ENCODE measurements around the gene WWP2. TPM values are rescaled to one million over a fixed set of nuclear protein-coding genes. Genes with fewer than 3 reads are reported as not detected.
"Not testable (repeated sequence)": the region's sequence is repeated elsewhere in the genome, so short reads cannot be mapped to it uniquely, and the experiment has no call there.

WWP2 gene
- total and polyA plus RNA-seq, 2 experiments from 2014 or later = 19.9 to 23.1 TPM

GRCh38 chr16:69779724-69780123, 17.6 kb downstream of the WWP2 start:
- peaks cover 40% of the 10 kb centered on the region for H3K79me2 ChIP-seq
- no peaks in the 10 kb centered on the region for H3K27me3 ChIP-seq
- DNase-seq (ENCODE audit: low spot score) = no peak
- no peaks in the 10 kb centered on the region for H3K4me1 ChIP-seq (ENCODE audit: insufficient read depth)
- no peaks in the 10 kb centered on the region for H3K9me3 ChIP-seq (ENCODE audit: low read depth)
- H4K20me1 ChIP-seq (ENCODE audit: insufficient read depth, poor library complexity, severe bottlenecking) = no peaks in the 10 kb centered on the region
- no peak overlapping the region for H2AFZ ChIP-seq
- no peak overlapping the region for H3K4me2 ChIP-seq
- WGBS (ENCODE audit: low lambda C conversion rate, missing lambda C conversion rate) = 76% methylated on average over 2 of the region's 2 CpGs
- H3K9me2 ChIP-seq (replicated peaks; ENCODE audit: insufficient read depth) = no peaks in the 10 kb centered on the region
- H3K27ac ChIP-seq = no peak overlapping the region
- no peak overlapping the region for H3K4me3 ChIP-seq
- TF ChIP-seq EZH2phosphoT487 (IDR thresholded peaks at IDR 0.05; ENCODE audit: low read depth, severe bottlenecking, unreplicated experiment) (no peak), CTCF (IDR thresholded peaks at IDR 0.05; ENCODE audit: poor library complexity) (no peak)
- H3K36me3 ChIP-seq (replicated peaks; ENCODE audit: insufficient read depth, low read depth) = no peaks in the 10 kb centered on the region

- Histone ChIP-seq H3K36me3 (replicated peaks; ENCODE audit: insufficient read depth, low read depth) (no peaks in the 10 kb centered on the region), H3K9me3 (ENCODE audit: low read depth) (no peaks in the 10 kb centered on the region), H3K4me2 (no peak overlapping the region), H3K9me2 (replicated peaks; ENCODE audit: insufficient read depth) (no peaks in the 10 kb centered on the region), H3K4me1 (ENCODE audit: insufficient read depth) (no peaks in the 10 kb centered on the region), H3K27ac (no peak overlapping the region), H2AFZ (no peak overlapping the region), H3K27me3 (no peaks in the 10 kb centered on the region), H3K4me3 (no peak overlapping the region), H3K79me2 (peaks cover 28% of the 10 kb centered on the region), H4K20me1 (ENCODE audit: insufficient read depth, poor library complexity, severe bottlenecking) (no peaks in the 10 kb centered on the region)
- no peak for TF ChIP-seq EZH2phosphoT487 (IDR thresholded peaks at IDR 0.05; ENCODE audit: low read depth, severe bottlenecking, unreplicated experiment)
- TF ChIP-seq EZH2 (IDR thresholded peaks at IDR 0.05; ENCODE audit: borderline replicate concordance) = no peak
- TF ChIP-seq CTCF (IDR thresholded peaks at IDR 0.05; ENCODE audit: poor library complexity) = no peak
- no peak for DNase-seq (ENCODE audit: low spot score)
- 87% methylated on average over 3 of the region's 3 CpGs for WGBS (ENCODE audit: low lambda C conversion rate, missing lambda C conversion rate)
Observed at GRCh38 chr16:69781118-69781517, 19.0 kb downstream of the WWP2 start.

- no peaks in the 10 kb centered on the region for H3K36me3 ChIP-seq (replicated peaks; ENCODE audit: insufficient read depth, low read depth)
- no peaks in the 10 kb centered on the region for H3K9me2 ChIP-seq (replicated peaks; ENCODE audit: insufficient read depth)
- H3K4me1 ChIP-seq (ENCODE audit: insufficient read depth) = no peaks in the 10 kb centered on the region
- no peaks in the 10 kb centered on the region for H4K20me1 ChIP-seq (ENCODE audit: insufficient read depth, poor library complexity, severe bottlenecking)
- WGBS (ENCODE audit: low lambda C conversion rate, missing lambda C conversion rate) = 93% methylated on average over 6 of the region's 6 CpGs
- no peak overlapping the region for H3K4me3 ChIP-seq
- no peak for DNase-seq (ENCODE audit: low spot score)
- no peak for TF ChIP-seq EZH2 (IDR thresholded peaks at IDR 0.05; ENCODE audit: borderline replicate concordance)
- no peak for TF ChIP-seq EZH2phosphoT487 (IDR thresholded peaks at IDR 0.05; ENCODE audit: low read depth, severe bottlenecking, unreplicated experiment)
- no peak for TF ChIP-seq CTCF (IDR thresholded peaks at IDR 0.05; ENCODE audit: poor library complexity)
- no peaks in the 10 kb centered on the region for H3K9me3 ChIP-seq (ENCODE audit: low read depth)
- H2AFZ ChIP-seq = no peak overlapping the region
- H3K27me3 ChIP-seq = no peaks in the 10 kb centered on the region
- no peak overlapping the region for H3K27ac ChIP-seq
- no peak overlapping the region for H3K4me2 ChIP-seq
- peaks cover 5% of the 10 kb centered on the region for H3K79me2 ChIP-seq
Observed at GRCh38 chr16:69784586-69784985, 22.5 kb downstream of the WWP2 start.

GRCh38 chr16:69787883-69788282, 25.8 kb downstream of the WWP2 start:
- Histone ChIP-seq H3K27me3 (no peaks in the 10 kb centered on the region), H3K27ac (peak overlapping the region; percentile 40), H3K4me2 (no peak overlapping the region), H3K9me3 (ENCODE audit: low read depth) (no peaks in the 10 kb centered on the region), H3K4me3 (no peak overlapping the region), H3K79me2 (no peaks in the 10 kb centered on the region), H3K9me2 (replicated peaks; ENCODE audit: insufficient read depth) (no peaks in the 10 kb centered on the region), H3K4me1 (ENCODE audit: insufficient read depth) (no peaks in the 10 kb centered on the region), H2AFZ (no peak overlapping the region), H4K20me1 (ENCODE audit: insufficient read depth, poor library complexity, severe bottlenecking) (no peaks in the 10 kb centered on the region), H3K36me3 (replicated peaks; ENCODE audit: insufficient read depth, low read depth) (no peaks in the 10 kb centered on the region)
- 83% methylated on average over 4 of the region's 4 CpGs for WGBS (ENCODE audit: low lambda C conversion rate, missing lambda C conversion rate)
- peak; percentile 11 for DNase-seq (ENCODE audit: low spot score)
- TF ChIP-seq EZH2 (IDR thresholded peaks at IDR 0.05; ENCODE audit: borderline replicate concordance) (no peak), EZH2phosphoT487 (IDR thresholded peaks at IDR 0.05; ENCODE audit: low read depth, severe bottlenecking, unreplicated experiment) (no peak), CTCF (IDR thresholded peaks at IDR 0.05; ENCODE audit: poor library complexity) (no peak)

GRCh38 chr16:69791391-69791847, 29.3 kb downstream of the WWP2 start:
- H3K4me2 ChIP-seq; DNase-seq (ENCODE audit: low spot score); H3K4me3 ChIP-seq; H3K9me2 ChIP-seq (replicated peaks; ENCODE audit: insufficient read depth); H3K9me3 ChIP-seq (ENCODE audit: low read depth); H2AFZ ChIP-seq; H3K27me3 ChIP-seq; H3K36me3 ChIP-seq (replicated peaks; ENCODE audit: insufficient read depth, low read depth); H3K4me1 ChIP-seq (ENCODE audit: insufficient read depth); H3K79me2 ChIP-seq; H4K20me1 ChIP-seq (ENCODE audit: insufficient read depth, poor library complexity, severe bottlenecking): not testable (repeated sequence)
- peak overlapping the region; percentile 59 for H3K27ac ChIP-seq
- 98% methylated on average over 6 of the region's 6 CpGs for WGBS (ENCODE audit: low lambda C conversion rate, missing lambda C conversion rate)
